ENCODE results near the gene NT5DC1.

NT5DC1 gene

DNA sequence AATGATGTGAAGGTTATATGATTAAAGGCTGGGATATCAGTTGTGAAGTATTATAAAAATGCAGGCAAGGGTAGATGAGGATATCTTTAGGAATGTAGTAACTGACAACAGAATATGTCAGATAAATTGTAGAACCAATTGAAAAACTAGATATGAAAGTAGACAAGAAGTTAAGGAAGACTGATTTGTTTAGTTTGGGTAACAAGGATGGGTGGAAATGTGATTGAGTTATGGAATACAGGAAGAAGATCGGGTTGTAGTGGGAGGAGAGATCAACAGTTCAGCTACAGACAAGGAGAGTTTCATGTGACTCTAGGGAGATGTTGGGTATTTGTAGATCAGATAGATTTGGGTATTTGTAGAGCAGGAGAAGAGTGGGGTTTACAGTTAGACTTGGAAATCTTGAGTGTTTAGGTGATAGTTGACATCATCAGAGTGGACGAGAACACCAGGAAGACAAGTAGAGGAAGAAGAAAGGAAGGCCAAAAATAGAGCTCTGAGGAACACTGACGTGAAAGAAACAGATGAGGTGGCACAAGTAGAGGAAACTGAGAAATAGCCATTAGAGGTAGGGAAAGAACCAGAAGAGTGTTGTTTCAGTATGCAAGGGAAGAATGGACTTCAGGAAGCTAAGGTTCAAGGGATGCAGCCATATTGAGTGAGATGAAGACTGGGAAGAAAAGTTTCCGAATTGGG lies 191.2 kb downstream of the NT5DC1 start:
- Histone ChIP-seq H3K9me3 (ENCODE audit: insufficient read depth, low read depth, low read length) (no peaks in the 10 kb centered on the region), H3K4me1 (ENCODE audit: insufficient read depth, low read length, poor library complexity, severe bottlenecking) (no peaks in the 10 kb centered on the region), H2AFZ (ENCODE audit: low read length) (no peak overlapping the region), H3K79me2 (ENCODE audit: insufficient read depth, low read length) (no peaks in the 10 kb centered on the region), H3K36me3 (ENCODE audit: insufficient read depth, low read length) (no peaks in the 10 kb centered on the region), H3K27me3 (ENCODE audit: insufficient read depth, low read length, poor library complexity, severe bottlenecking) (no peaks in the 10 kb centered on the region), H4K20me1 (ENCODE audit: insufficient read depth, low read length, poor library complexity, severe bottlenecking) (no peaks in the 10 kb centered on the region), H3F3A (ENCODE audit: low read depth) (no peaks in the 10 kb centered on the region), H3K4me3 (ENCODE audit: low read length, poor library complexity, severe bottlenecking) (no peak overlapping the region), H3K9ac (ENCODE audit: low read depth, low read length, poor library complexity, severe bottlenecking) (no peak overlapping the region), H3K4me2 (ENCODE audit: low read depth, low read length, poor library complexity, severe bottlenecking) (no peak overlapping the region), H3K9me2 (replicated peaks; ENCODE audit: low read depth, low read length) (no peaks in the 10 kb centered on the region)
- TF ChIP-seq, protein P1, sequence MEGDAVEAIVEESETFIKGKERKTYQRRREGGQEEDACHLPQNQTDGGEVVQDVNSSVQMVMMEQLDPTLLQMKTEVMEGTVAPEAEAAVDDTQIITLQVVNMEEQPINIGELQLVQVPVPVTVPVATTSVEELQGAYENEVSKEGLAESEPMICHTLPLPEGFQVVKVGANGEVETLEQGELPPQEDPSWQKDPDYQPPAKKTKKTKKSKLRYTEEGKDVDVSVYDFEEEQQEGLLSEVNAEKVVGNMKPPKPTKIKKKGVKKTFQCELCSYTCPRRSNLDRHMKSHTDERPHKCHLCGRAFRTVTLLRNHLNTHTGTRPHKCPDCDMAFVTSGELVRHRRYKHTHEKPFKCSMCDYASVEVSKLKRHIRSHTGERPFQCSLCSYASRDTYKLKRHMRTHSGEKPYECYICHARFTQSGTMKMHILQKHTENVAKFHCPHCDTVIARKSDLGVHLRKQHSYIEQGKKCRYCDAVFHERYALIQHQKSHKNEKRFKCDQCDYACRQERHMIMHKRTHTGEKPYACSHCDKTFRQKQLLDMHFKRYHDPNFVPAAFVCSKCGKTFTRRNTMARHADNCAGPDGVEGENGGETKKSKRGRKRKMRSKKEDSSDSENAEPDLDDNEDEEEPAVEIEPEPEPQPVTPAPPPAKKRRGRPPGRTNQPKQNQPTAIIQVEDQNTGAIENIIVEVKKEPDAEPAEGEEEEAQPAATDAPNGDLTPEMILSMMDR (conservative IDR thresholded peaks at IDR 0.05; ENCODE audit: low read length): no peak
- TF ChIP-seq EZH2phosphoT487 (IDR thresholded peaks at IDR 0.05; ENCODE audit: borderline replicate concordance): no peak

DNA sequence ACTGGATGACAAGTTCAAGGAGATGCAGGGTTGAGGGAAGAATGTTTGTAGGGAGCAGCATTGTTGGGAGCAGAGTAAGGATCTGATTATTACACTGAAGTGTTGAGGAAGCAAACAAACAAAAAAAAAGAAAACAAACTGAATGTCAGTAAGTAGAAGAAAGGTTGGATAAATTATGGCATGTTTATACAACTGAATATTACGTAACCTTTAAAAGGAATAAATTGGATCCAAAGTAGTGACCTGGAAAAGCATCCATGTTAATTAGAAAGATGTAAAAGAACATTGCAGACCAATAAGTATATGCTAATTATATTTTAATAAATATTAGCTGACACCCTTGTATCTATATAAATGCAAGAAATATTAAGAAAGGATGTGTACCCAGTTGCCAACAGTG lies 191.9 kb downstream of the NT5DC1 start:
- no peaks in the 10 kb centered on the region for H3F3A ChIP-seq (ENCODE audit: low read depth)
- no peaks in the 10 kb centered on the region for H3K9me3 ChIP-seq (ENCODE audit: insufficient read depth, low read depth, low read length)
- H3K79me2 ChIP-seq (ENCODE audit: insufficient read depth, low read length): no peaks in the 10 kb centered on the region
- H3K4me2 ChIP-seq (ENCODE audit: low read depth, low read length, poor library complexity, severe bottlenecking): no peak overlapping the region
- no peaks in the 10 kb centered on the region for H3K36me3 ChIP-seq (ENCODE audit: insufficient read depth, low read length)
- H3K9me2 ChIP-seq (replicated peaks; ENCODE audit: low read depth, low read length): no peaks in the 10 kb centered on the region
- H3K27me3 ChIP-seq (ENCODE audit: insufficient read depth, low read length, poor library complexity, severe bottlenecking): no peaks in the 10 kb centered on the region
- H3K9ac ChIP-seq (ENCODE audit: low read depth, low read length, poor library complexity, severe bottlenecking): no peak overlapping the region
- H2AFZ ChIP-seq (ENCODE audit: low read length): no peak overlapping the region
- TF ChIP-seq, protein P1 (conservative IDR thresholded peaks at IDR 0.05; ENCODE audit: low read length): no peak
- no peak for TF ChIP-seq EZH2phosphoT487 (IDR thresholded peaks at IDR 0.05; ENCODE audit: borderline replicate concordance)
- no peak overlapping the region for H3K4me3 ChIP-seq (ENCODE audit: low read length, poor library complexity, severe bottlenecking)
- no peaks in the 10 kb centered on the region for H4K20me1 ChIP-seq (ENCODE audit: insufficient read depth, low read length, poor library complexity, severe bottlenecking)
- H3K4me1 ChIP-seq (ENCODE audit: insufficient read depth, low read length, poor library complexity, severe bottlenecking): no peaks in the 10 kb centered on the region

DNA sequence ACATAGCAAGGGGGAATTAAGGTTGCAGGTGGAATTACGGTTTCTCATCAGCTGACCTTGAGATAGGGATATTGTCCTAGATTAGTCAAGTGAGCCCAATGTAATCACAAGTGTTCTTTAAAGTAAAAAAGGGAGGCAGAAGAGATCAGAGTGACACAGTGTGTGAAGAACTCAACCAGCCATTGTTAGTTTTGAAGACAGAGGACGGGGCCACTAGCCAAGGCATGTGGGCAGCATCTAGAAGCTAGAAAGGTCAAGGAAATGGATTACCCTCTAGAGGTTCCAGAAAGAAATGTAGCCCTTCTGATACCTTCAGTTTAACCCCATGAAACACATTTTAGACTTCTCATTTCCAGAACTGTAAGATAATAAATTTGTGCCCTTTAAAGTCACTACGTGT lies 197.6 kb downstream of the NT5DC1 start:
- no peaks in the 10 kb centered on the region for H4K20me1 ChIP-seq (ENCODE audit: insufficient read depth, low read length, poor library complexity, severe bottlenecking)

More for the DNA sequence above, 197.6 kb downstream of the NT5DC1 start:
- H3K36me3 ChIP-seq (ENCODE audit: insufficient read depth, low read length): no peaks in the 10 kb centered on the region
- no peak overlapping the region for H3K4me3 ChIP-seq (ENCODE audit: low read length, poor library complexity, severe bottlenecking)
- TF ChIP-seq, protein P1 (conservative IDR thresholded peaks at IDR 0.05; ENCODE audit: low read length): no peak
- no peak for TF ChIP-seq EZH2phosphoT487 (IDR thresholded peaks at IDR 0.05; ENCODE audit: borderline replicate concordance)
- peaks cover 6% of the 10 kb centered on the region; the same call in 1 of the 2 replicates for H3K9me3 ChIP-seq (ENCODE audit: insufficient read depth, low read depth, low read length)
- H3F3A ChIP-seq (ENCODE audit: low read depth): no peaks in the 10 kb centered on the region
- no peaks in the 10 kb centered on the region for H3K4me1 ChIP-seq (ENCODE audit: insufficient read depth, low read length, poor library complexity, severe bottlenecking)
- H3K27me3 ChIP-seq (ENCODE audit: insufficient read depth, low read length, poor library complexity, severe bottlenecking): no peaks in the 10 kb centered on the region
- H3K79me2 ChIP-seq (ENCODE audit: insufficient read depth, low read length): no peaks in the 10 kb centered on the region
- no peak overlapping the region for H3K9ac ChIP-seq (ENCODE audit: low read depth, low read length, poor library complexity, severe bottlenecking)
- no peak overlapping the region for H2AFZ ChIP-seq (ENCODE audit: low read length)
- no peaks in the 10 kb centered on the region for H3K9me2 ChIP-seq (replicated peaks; ENCODE audit: low read depth, low read length)
- H3K4me2 ChIP-seq (ENCODE audit: low read depth, low read length, poor library complexity, severe bottlenecking): no peak overlapping the region

All from Loucy (cell line).